Daoy (cell line): ENCODE data around the gene CENPQ. TPM values are rescaled to one million over a fixed set of nuclear protein-coding genes. Genes with fewer than 3 reads are reported as not detected.

Experiments used
- DNase-seq: peaks from one replicate; pipeline ENCODE4 v3.0.0-alpha.2; 2015; ENCODE audit warnings: low read depth
- total RNA-seq: library from RNA; depleted of rRNA; stranded (reverse); fragments of >200 nt; shearing (Covaris generic); gene quantifications from 2 replicates; pipeline ENCODE4 v1.2.3, GENCODE V29; 2014; rRNA removed

The CENPQ gene
- total RNA-seq, 1 experiment from 2014 or later, result 21.5 TPM

DNA sequence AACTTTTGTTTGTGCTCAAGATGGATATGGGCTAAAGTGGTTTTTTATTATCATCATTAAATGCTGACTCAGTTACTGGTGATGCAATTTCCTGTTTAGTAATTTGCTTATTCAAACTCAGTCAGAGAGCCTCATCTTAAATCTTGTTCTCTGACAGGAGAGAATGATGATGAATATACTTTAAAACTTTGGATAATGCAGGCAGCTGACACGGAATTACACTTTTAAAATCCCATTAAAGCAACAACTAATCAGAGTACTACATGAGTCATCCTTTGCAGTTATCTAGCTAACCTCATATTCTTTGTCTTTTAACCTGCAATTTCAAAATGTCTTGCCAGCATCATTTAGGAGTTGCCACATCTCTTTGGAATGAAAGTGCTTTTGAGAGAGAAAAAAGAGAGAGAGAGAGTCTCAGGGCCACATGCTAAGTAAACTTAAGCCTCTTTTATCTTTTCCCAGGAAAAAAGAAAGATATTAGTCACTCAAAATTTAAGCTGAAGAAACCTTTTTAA, 78.1 kb downstream of the CENPQ start:
- peak; percentile 67 for DNase-seq

- DNase-seq, result peak; percentile 45
Measured at GRCh38 chr6:49541936-49542335, 78.8 kb downstream of the CENPQ start.

Other genes starting within 250 kb of the CENPQ start
- gene MMUT, start 117 bp upstream of the CENPQ start, total RNA-seq, result 12.1 and 12.2 TPM in 2 replicates
- not detected in 2 replicates for gene GLYATL3, start 36.6 kb downstream of the CENPQ start, total RNA-seq
- 7.3 and 13.2 TPM in 2 replicates for gene C6orf141, start 87.3 kb downstream of the CENPQ start, total RNA-seq
- not detected in 2 replicates for gene RHAG, start 173.5 kb downstream of the CENPQ start, total RNA-seq